ENCODE data around the gene CCDC136.

DNA sequence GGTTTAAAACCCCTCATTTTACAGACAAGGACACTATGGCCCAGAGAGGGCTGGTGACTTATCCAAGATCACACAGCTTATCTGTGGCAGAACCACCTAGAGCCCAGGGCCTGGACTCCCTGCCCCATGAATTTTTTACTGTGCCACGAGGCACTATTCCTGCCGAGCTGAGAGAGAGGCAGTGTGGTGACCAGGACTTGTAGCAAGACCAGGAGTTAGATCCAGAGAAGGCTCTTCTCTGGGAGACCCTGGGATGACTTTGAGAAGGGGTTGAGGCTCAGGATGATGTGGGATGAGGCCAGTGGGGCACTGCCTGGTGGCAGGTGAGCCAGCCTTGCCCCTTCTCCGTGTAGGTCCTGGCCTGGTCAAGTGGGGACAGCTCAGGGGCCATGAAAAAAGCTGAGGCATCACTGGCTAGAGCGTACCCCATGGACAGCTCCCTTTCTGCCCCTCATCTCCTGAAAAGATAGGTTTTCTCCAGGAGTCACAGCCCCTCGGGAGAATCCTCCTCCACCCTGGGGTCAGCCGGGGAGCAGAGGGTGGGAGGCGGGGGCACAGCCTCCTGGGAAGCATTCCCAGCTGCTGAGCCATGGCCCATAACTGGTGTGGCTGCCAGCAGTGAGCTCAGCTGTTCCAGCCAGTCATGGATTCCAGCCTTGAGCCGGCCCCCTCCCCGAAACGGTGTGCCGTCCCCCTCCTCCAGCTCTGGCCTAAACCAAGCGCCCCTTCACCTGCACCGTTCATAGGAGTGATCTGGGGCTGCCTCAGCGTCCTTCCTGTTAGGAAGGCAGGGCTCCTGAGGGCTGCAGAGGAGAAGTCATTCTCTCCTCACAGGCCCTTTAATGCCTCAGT, 44.2 kb downstream of the CCDC136 start:
- TF ChIP-seq CTCF (IDR thresholded peaks at IDR 0.05) (no peak), POLR2A (IDR thresholded peaks at IDR 0.05) (no peak)

Data from testis (tissue), 2 donors.